ENCODE measurements around the gene ZNF71.

Gene ZNF71

GRCh38 chr19:56637976-56638555, 43.0 kb downstream of the ZNF71 start:
- no peaks in the 10 kb centered on the region for H3K4me1 ChIP-seq
- peaks cover 0 to 4% (median 0%) of the 10 kb centered on the region in 11 experiments; a peak in 2 of 22 replicates for H3K36me3 ChIP-seq
- H3K4me3 ChIP-seq = no peak overlapping the region
- peaks cover 0 to 15% (median 0%) of the 10 kb centered on the region in 11 experiments; a peak in 7 of 22 replicates for H4K20me1 ChIP-seq
- no peak overlapping the region for H3K27ac ChIP-seq
- H3K9me3 ChIP-seq (replicated peaks in 1 of 11) = peaks cover 11 to 55% (median 28%) of the 10 kb centered on the region in 11 experiments; a peak in 21 of 22 replicates
- H3K9ac ChIP-seq = no peak overlapping the region
- no peaks in the 10 kb centered on the region for H3K27me3 ChIP-seq
- no peak overlapping the region for H3K4me2 ChIP-seq
- TF ChIP-seq Cebpa-rat (IDR thresholded peaks at IDR 0.05) = no peak

GRCh38 chr19:56639217-56639616, 44.1 kb downstream of the ZNF71 start:
- TF ChIP-seq Cebpa-rat (IDR thresholded peaks at IDR 0.05) = no peak
- H4K20me1 ChIP-seq = peaks cover 0 to 15% (median 0%) of the 10 kb centered on the region in 11 experiments; a peak in 7 of 22 replicates
- H3K4me2 ChIP-seq = no peak overlapping the region
- H3K36me3 ChIP-seq = no peaks in the 10 kb centered on the region
- no peak overlapping the region for H3K4me3 ChIP-seq
- H3K27me3 ChIP-seq = no peaks in the 10 kb centered on the region
- no peak overlapping the region for H3K9ac ChIP-seq
- H3K9me3 ChIP-seq (replicated peaks in 1 of 11) = peaks cover 0 to 51% (median 25%) of the 10 kb centered on the region in 11 experiments; a peak in 20 of 22 replicates
- H3K4me1 ChIP-seq = no peaks in the 10 kb centered on the region
- H3K27ac ChIP-seq = no peak overlapping the region

- TF ChIP-seq Cebpa-rat (IDR thresholded peaks at IDR 0.05) = no peak
- peaks cover 0 to 54% (median 21%) of the 10 kb centered on the region in 11 experiments; a peak in 18 of 22 replicates for H3K9me3 ChIP-seq (replicated peaks in 1 of 11)
Observed at GRCh38 chr19:56642711-56643459, 47.8 kb downstream of the ZNF71 start, which contains the start of gene SMIM17. Gene SMIM17 (plus strand): TSS chr19:56643159. CDS start chr19:56645668, 2,509 bp downstream.

GRCh38 chr19:56643460-56643955, 48.4 kb downstream of the ZNF71 start:
- H4K20me1 ChIP-seq = peaks cover 0 to 8% (median 0%) of the 10 kb centered on the region in 11 experiments; a peak in 5 of 22 replicates
- no peak overlapping the region for H3K4me2 ChIP-seq
- H3K9me3 ChIP-seq (replicated peaks in 1 of 11) = peaks cover 0 to 53% (median 21%) of the 10 kb centered on the region in 11 experiments; a peak in 18 of 22 replicates
- H3K9ac ChIP-seq = no peak overlapping the region
- no peak overlapping the region for H3K27ac ChIP-seq
- H3K4me3 ChIP-seq = no peak overlapping the region
- H3K4me1 ChIP-seq = no peaks in the 10 kb centered on the region
- H3K27me3 ChIP-seq = no peaks in the 10 kb centered on the region
- no peak for TF ChIP-seq Cebpa-rat (IDR thresholded peaks at IDR 0.05)
- H3K36me3 ChIP-seq = peaks cover 0 to 3% (median 0%) of the 10 kb centered on the region in 11 experiments; a peak in 1 of 22 replicates

More at GRCh38 chr19:56642711-56643459, 47.8 kb downstream of the ZNF71 start, which contains the start of gene SMIM17:
- no peaks in the 10 kb centered on the region for H3K4me1 ChIP-seq
- H3K4me2 ChIP-seq = no peak within 1 kb of the TSS
- no peak within 1 kb of the TSS for H3K4me3 ChIP-seq
- peaks cover 0 to 12% (median 0%) of the 10 kb centered on the region in 11 experiments; a peak in 6 of 22 replicates for H4K20me1 ChIP-seq
- H3K36me3 ChIP-seq = peaks cover 0 to 3% (median 0%) of the 10 kb centered on the region in 11 experiments; a peak in 1 of 22 replicates
- no peaks in the 10 kb centered on the region for H3K27me3 ChIP-seq
- H3K27ac ChIP-seq = no peak within 1 kb of the TSS
- no peak within 1 kb of the TSS for H3K9ac ChIP-seq

- H3K9me3 ChIP-seq (replicated peaks in 1 of 11) = peaks cover 0 to 5% (median 0%) of the 10 kb centered on the region in 11 experiments; a peak in 3 of 22 replicates
- H3K9ac ChIP-seq = no peak overlapping the region
- no peaks in the 10 kb centered on the region for H3K4me1 ChIP-seq
- no peak overlapping the region for H3K4me2 ChIP-seq
- no peak overlapping the region for H3K4me3 ChIP-seq
- no peaks in the 10 kb centered on the region for H4K20me1 ChIP-seq
- no peaks in the 10 kb centered on the region for H3K36me3 ChIP-seq
- no peak overlapping the region for H3K27ac ChIP-seq
- H3K27me3 ChIP-seq = no peaks in the 10 kb centered on the region
- TF ChIP-seq Cebpa-rat (IDR thresholded peaks at IDR 0.05) = no peak
Observed at GRCh38 chr19:56654151-56654550, 59.0 kb downstream of the ZNF71 start.

- TF ChIP-seq Cebpa-rat (IDR thresholded peaks at IDR 0.05) = no peak
- Histone ChIP-seq H3K9me3 (replicated peaks in 1 of 11) (peaks cover 13 to 50% (median 28%) of the 10 kb centered on the region in 11 experiments; a peak in 21 of 22 replicates), H3K4me2 (no peak overlapping the region), H3K36me3 (no peaks in the 10 kb centered on the region), H3K9ac (no peak overlapping the region), H3K4me1 (no peaks in the 10 kb centered on the region), H3K27me3 (no peaks in the 10 kb centered on the region), H3K4me3 (no peak overlapping the region), H3K27ac (no peak overlapping the region), H4K20me1 (no peaks in the 10 kb centered on the region)
Observed at GRCh38 chr19:56660381-56661107, 65.4 kb downstream of the ZNF71 start.

- H3K9ac ChIP-seq = no peak overlapping the region
- H3K4me1 ChIP-seq = no peaks in the 10 kb centered on the region
- no peaks in the 10 kb centered on the region for H3K36me3 ChIP-seq
- H3K27ac ChIP-seq = no peak overlapping the region
- H3K4me2 ChIP-seq = no peak overlapping the region
- peaks cover 13 to 50% (median 28%) of the 10 kb centered on the region in 11 experiments; a peak in 21 of 22 replicates for H3K9me3 ChIP-seq (replicated peaks in 1 of 11)
- no peak overlapping the region for H3K4me3 ChIP-seq
- no peaks in the 10 kb centered on the region for H4K20me1 ChIP-seq
- no peak for TF ChIP-seq Cebpa-rat (IDR thresholded peaks at IDR 0.05)
- H3K27me3 ChIP-seq = no peaks in the 10 kb centered on the region
Observed at GRCh38 chr19:56661248-56661647, 66.1 kb downstream of the ZNF71 start.

GRCh38 chr19:56663931-56664500, 68.9 kb downstream of the ZNF71 start:
- Histone ChIP-seq H3K36me3 (no peaks in the 10 kb centered on the region), H3K27me3 (no peaks in the 10 kb centered on the region), H3K4me3 (no peak overlapping the region), H3K4me2 (no peak overlapping the region), H3K9me3 (replicated peaks in 1 of 11) (peaks cover 13 to 53% (median 28%) of the 10 kb centered on the region in 11 experiments; a peak in 21 of 22 replicates), H3K27ac (no peak overlapping the region), H3K4me1 (no peaks in the 10 kb centered on the region), H3K9ac (no peak overlapping the region), H4K20me1 (no peaks in the 10 kb centered on the region; a peak in 1 of 22 replicates)
- no peak for TF ChIP-seq Cebpa-rat (IDR thresholded peaks at IDR 0.05)

All from BLaER1 treated with 17β-estradiol and CSF1 and Interleukin-3, amounts not matched to agents 10 nM and 100 nM (cell line).